GM12878 (cell line): Measurements from ENCODE around the gene RAPGEF1. TPM values are rescaled to one million over a fixed set of nuclear protein-coding genes. Genes with fewer than 3 reads are reported as not detected.

Source experiments
- ATAC-seq: fragments of 200-7000 bp; cut with Tn5 transposase; 3 replicates; pipeline ENCODE4 v1.9.1; 2020; ENCODE audit warnings: mild to moderate bottlenecking, moderate library complexity
- BruUV-seq: library from RNA; stranded (reverse); fragments of 400-500 nt; replicated peaks from 2 replicates; lab custom pipeline; 2021; lab: Mats Ljungman, UMichigan
- CTCF ChIA-PET: fragments of 300-600 bp; sonication (Branson Sonifier 250); formaldehyde crosslinking; extraction: SDS; loops from one replicate; lab custom pipeline; 2021; ENCODE audit warnings: inconsistent platforms; lab: Yijun Ruan, JAX
- POLR2A ChIA-PET: fragments of 350-600 bp; formaldehyde crosslinking; extraction: SDS; loops from one replicate; lab custom pipeline; 2021; ENCODE audit warnings: inconsistent platforms; lab: Charles Lee
- RAD21 ChIA-PET: fragments of 300-600 bp; sonication (Branson Sonifier 250); formaldehyde crosslinking; loops from one replicate; lab custom pipeline; 2023; ENCODE audit warnings: antibody characterized with exemption; ENCODE audit not compliant: unreplicated experiment; lab: Charles Lee
- SMC1A ChIA-PET: fragments of 300-600 bp; sonication (Branson Sonifier 250); formaldehyde crosslinking; loops from one replicate; lab custom pipeline; 2023; ENCODE audit not compliant: unreplicated experiment, uncharacterized antibody; lab: Charles Lee
- DNase-seq: peaks from one replicate; pipeline ENCODE4 v3.0.0-alpha.2; 2011; ENCODE audit warnings: low read depth, low spot score
- FAIRE-seq: peaks from 3 replicates; lab custom pipeline; 2011; peaks lifted over from hg19 to GRCh38; lab: Jason Lieb, UNC
- H2AFZ ChIP-seq: 2 replicates; pipeline ENCODE4 v1.6.0; 2011; ENCODE audit warnings: low read depth, low read length, control low read depth; ENCODE audit not compliant: control insufficient read depth
- H3K27ac ChIP-seq: 2 replicates; pipeline ENCODE4 v1.5.1; 2011; ENCODE audit warnings: control low read depth; ENCODE audit not compliant: control insufficient read depth, insufficient read depth
- H3K27me3 ChIP-seq, 2 experiments: replicated peaks in 1 of 2; 2 replicates each; pipeline versions ENCODE4 v1.6.0 to v1.6.1; 2011; ENCODE audit warnings: low read length in 1 of 2; ENCODE audit not compliant: control insufficient read depth in 2 of 2, insufficient read depth in 2 of 2
- H3K36me3 ChIP-seq, 2 experiments: 2 replicates each; pipeline ENCODE4 v1.5.1; 2011; ENCODE audit warnings: low read length in 1 of 2; ENCODE audit not compliant: control insufficient read depth in 2 of 2, insufficient read depth in 2 of 2
- H3K4me1 ChIP-seq: 2 replicates; pipeline ENCODE4 v1.6.1; 2011; ENCODE audit warnings: mild to moderate bottlenecking, low read length, moderate library complexity, mixed read lengths; ENCODE audit not compliant: control insufficient read depth, insufficient read depth
- H3K4me2 ChIP-seq: 2 replicates; pipeline ENCODE4 v1.6.0; 2011; ENCODE audit warnings: control low read depth; ENCODE audit not compliant: control insufficient read depth, insufficient read depth
- H3K4me3 ChIP-seq: fragments of 200-600 bp; sonication (generic); 2 replicates; pipeline ENCODE4 v1.5.1; 2016
- H3K79me2 ChIP-seq: 2 replicates; pipeline ENCODE4 v1.6.0; 2011; ENCODE audit warnings: low read length; ENCODE audit not compliant: control insufficient read depth, insufficient read depth
- H3K9ac ChIP-seq: 2 replicates; pipeline ENCODE4 v1.8.0; 2011; ENCODE audit warnings: low read length, control low read depth, mixed read lengths; ENCODE audit not compliant: control insufficient read depth, insufficient read depth
- H3K9me3 ChIP-seq: replicated peaks from 3 replicates; pipeline ENCODE4 v1.5.1; 2011; ENCODE audit warnings: mild to moderate bottlenecking, low read length; ENCODE audit not compliant: control insufficient read depth, insufficient read depth
- H4K20me1 ChIP-seq: 2 replicates; pipeline ENCODE4 v1.6.0; 2011; ENCODE audit not compliant: control insufficient read depth, insufficient read depth
- CBX5 ChIP-seq: sonication (generic); IDR thresholded peaks from 2 replicates; pipeline ENCODE4 v1.6.1; 2016; ENCODE audit warnings: low read depth, moderate library complexity, mild to moderate bottlenecking, inconsistent platforms
- CEBPB ChIP-seq, 2 experiments: fragments of 150-350 bp in 1 of 2; IDR thresholded peaks; 2 replicates each; pipeline ENCODE4 v1.6.1; 2012 to 2014; ENCODE audit warnings: low read depth in 2 of 2, low read length in 2 of 2, borderline replicate concordance in 1 of 2, inconsistent platforms in 1 of 2
- EGR1 ChIP-seq, 2 experiments: IDR thresholded peaks; 1 replicate in 1 of 2; 2 replicates in 1 of 2; pipeline ENCODE4 v1.6.1; 2011 to 2012; ENCODE audit warnings: low read depth in 2 of 2, low read length in 2 of 2, borderline replicate concordance in 1 of 2, mild to moderate bottlenecking in 1 of 2, moderate library complexity in 1 of 2
- GATAD2B ChIP-seq: fragments of 450-650 bp; conservative IDR thresholded peaks from 2 replicates; pipeline ENCODE4 v1.6.1; 2017; ENCODE audit warnings: low read depth, mild to moderate bottlenecking, moderate library complexity
- HDAC6 ChIP-seq: fragments of 200-600 bp; sonication (generic); IDR thresholded peaks from one replicate; pipeline ENCODE4 v1.8.0; 2017; ENCODE audit warnings: antibody characterized with exemption; ENCODE audit not compliant: unreplicated experiment
- JUNB ChIP-seq: IDR thresholded peaks from 2 replicates; pipeline ENCODE4 v1.6.1; 2016; ENCODE audit warnings: antibody characterized with exemption, mild to moderate bottlenecking
- MXI1 ChIP-seq: fragments of 150-350 bp; IDR thresholded peaks from 2 replicates; pipeline ENCODE4 v1.6.1; 2011; ENCODE audit warnings: low read depth, mild to moderate bottlenecking, inconsistent platforms, low read length, improper control_type of control experiment
- NFIC ChIP-seq: IDR thresholded peaks from 2 replicates; pipeline ENCODE4 v1.6.1; 2012; ENCODE audit warnings: low read depth, mild to moderate bottlenecking, inconsistent platforms, low read length, moderate library complexity
- NR2C1 ChIP-seq: fragments of 450-650 bp; IDR thresholded peaks from 2 replicates; pipeline ENCODE4 v1.6.1; 2017; ENCODE audit warnings: antibody characterized with exemption, mild to moderate bottlenecking, moderate library complexity
- RAD51 ChIP-seq: fragments of 450-650 bp; IDR thresholded peaks from 2 replicates; pipeline ENCODE4 v1.6.1; 2016; ENCODE audit warnings: moderate library complexity, mild to moderate bottlenecking, inconsistent platforms
- SMARCA5 ChIP-seq: fragments of 450-650 bp; IDR thresholded peaks from 2 replicates; pipeline ENCODE4 v1.6.1; 2017; ENCODE audit warnings: mild to moderate bottlenecking
- SREBF1 ChIP-seq: IDR thresholded peaks from 2 replicates; pipeline ENCODE4 v1.6.1; 2012; ENCODE audit warnings: mild to moderate bottlenecking, low read length
- TAF1 ChIP-seq: IDR thresholded peaks from 2 replicates; pipeline ENCODE4 v1.6.1; 2011; ENCODE audit warnings: mild to moderate bottlenecking, low read depth, low read length, borderline replicate concordance
- ZNF274 ChIP-seq: IDR thresholded peaks from one replicate; pipeline ENCODE4 v1.8.0; 2011; ENCODE audit not compliant: insufficient read length, insufficient read depth
- WGBS: methylation state at CpG from one replicate; pipeline ENCODE4 v1.1.6; 2016; ENCODE audit warnings: low lambda C conversion rate; ENCODE audit not compliant: insufficient replicate concordance, insufficient coverage; ENCODE audit errors: missing lambda C conversion rate; 5-methylcytosine and 5-hydroxymethylcytosine counted together
- in situ Hi-C: fragments of 300-500 bp; cut with MboI; formaldehyde crosslinking; loops from 9 replicates; pipeline ENCODE4 v1.14.3; 2018; ENCODE audit warnings: mixed read lengths
- intact Hi-C: fragments of 100-400 bp; cut with micrococcal nuclease; formaldehyde crosslinking; loops from one replicate; pipeline ENCODE4 v1.14.2; 2022; ENCODE audit not compliant: unreplicated experiment
- polyA plus RNA-seq, 11 experiments: library from polyadenylated mRNA; depleted of rRNA in 4 of 11; unstranded in 6 of 11; stranded (reverse) in 5 of 11; fragments of >200 nt; fragmentation: Nextera tagmentation in 4 of 11; fragmentation: Illumina TruSeq in 1 of 11; extraction: Ambion mirVana in 4 of 11; extraction: Trizol in 1 of 11; gene quantifications; 1 replicate in 1 of 11; 2 replicates in 10 of 11; pipeline versions ENCODE4 v1.2.1 to v1.2.3, GENCODE V29; 2011 to 2016; ENCODE audit warnings: inconsistent platforms in 2 of 11, missing spikeins in 2 of 11, low read depth in 1 of 11
- total RNA-seq, 4 experiments: library from RNA; depleted of rRNA in 3 of 4; stranded (reverse); fragments of >200 nt in 3 of 4; fragmentation: Illumina TruSeq in 1 of 4; extraction: Trizol in 1 of 4; gene quantifications; 2 replicates each; pipeline versions ENCODE4 v1.2.1 to v1.2.3, GENCODE V29; 2013 to 2021
- TF ChIP-seq, protein P1 (sequence below): fragments of 450-650 bp; IDR thresholded peaks from 2 replicates; pipeline ENCODE4 v1.6.1; 2016; ENCODE audit warnings: mild to moderate bottlenecking
- TF ChIP-seq, protein P2 (sequence below): fragments of 450-650 bp; IDR thresholded peaks from 2 replicates; pipeline ENCODE4 v1.6.1; 2017; ENCODE audit warnings: borderline replicate concordance
- TF ChIP-seq, protein P3 (sequence below): IDR thresholded peaks from 2 replicates; pipeline ENCODE4 v1.6.1; 2012; ENCODE audit warnings: low read depth, low read length, improper control_type of control experiment
- TF ChIP-seq, protein P4 (sequence below): IDR thresholded peaks from 2 replicates; pipeline ENCODE4 v1.6.1; 2011; ENCODE audit warnings: low read depth, mild to moderate bottlenecking, low read length, moderate library complexity, borderline replicate concordance; ENCODE audit errors: extremely low read depth

RAPGEF1 gene
- total and polyA plus RNA-seq, 10 of the 15 experiments (the other 5 are each of a cell fraction or from before 2014, with no cell fraction given): 0.42 to 113 (median 45.9) TPM

DNA sequence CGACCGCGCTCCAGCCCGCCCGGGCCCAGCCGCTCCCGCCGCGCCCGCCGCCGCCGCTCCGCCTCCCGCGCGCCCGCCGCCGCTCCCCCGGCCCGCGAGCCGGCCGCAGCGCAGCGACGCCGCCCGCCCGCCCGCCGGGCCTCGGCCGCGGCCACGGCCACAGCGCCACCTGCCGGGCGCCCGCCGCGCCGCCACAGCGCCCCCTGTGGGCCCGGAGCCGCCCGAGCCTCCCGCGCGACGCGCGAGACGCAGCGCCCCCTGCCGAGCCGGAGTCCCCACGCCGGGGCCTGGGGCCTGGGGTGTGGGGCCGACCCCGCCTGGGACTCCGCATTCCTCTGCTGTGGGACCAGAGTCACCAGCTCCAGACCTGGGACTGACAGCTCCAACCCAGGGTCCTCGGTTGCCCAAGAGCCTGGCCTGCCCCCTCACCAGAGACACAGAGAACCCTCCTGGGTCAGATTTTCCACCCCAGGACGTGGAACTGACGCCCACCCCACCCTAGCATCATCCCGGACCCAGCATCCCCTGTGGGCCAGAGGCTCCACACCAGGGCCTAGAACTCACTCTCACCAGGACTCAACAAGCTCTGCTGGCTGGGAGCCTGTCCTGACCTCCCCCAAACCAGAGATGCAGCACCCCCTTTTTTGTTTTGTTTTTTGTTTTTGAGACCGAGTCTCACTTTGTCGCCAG, at the start of gene RAPGEF1 (continued):
- TF ChIP-seq EGR1 (IDR thresholded peaks at IDR 0.05; ENCODE audit: borderline replicate concordance in 1 of 2, low read depth in 2 of 2, low read length in 2 of 2) (peak in 1 of 2 experiments; percentile 38; a peak in 1 of 3 replicates), HDAC6 (no peak), SREBF1 (no peak), GATAD2B (0 out of 2 replicates have a peak, but pooled peaks have one; percentile 24), RAD51 (no peak), ZNF274 (no peak), JUNB (no peak), CEBPB (IDR thresholded peaks at IDR 0.05; ENCODE audit: borderline replicate concordance in 1 of 2, low read depth in 2 of 2, low read length in 2 of 2) (no peak)
- TF ChIP-seq, protein P1, sequence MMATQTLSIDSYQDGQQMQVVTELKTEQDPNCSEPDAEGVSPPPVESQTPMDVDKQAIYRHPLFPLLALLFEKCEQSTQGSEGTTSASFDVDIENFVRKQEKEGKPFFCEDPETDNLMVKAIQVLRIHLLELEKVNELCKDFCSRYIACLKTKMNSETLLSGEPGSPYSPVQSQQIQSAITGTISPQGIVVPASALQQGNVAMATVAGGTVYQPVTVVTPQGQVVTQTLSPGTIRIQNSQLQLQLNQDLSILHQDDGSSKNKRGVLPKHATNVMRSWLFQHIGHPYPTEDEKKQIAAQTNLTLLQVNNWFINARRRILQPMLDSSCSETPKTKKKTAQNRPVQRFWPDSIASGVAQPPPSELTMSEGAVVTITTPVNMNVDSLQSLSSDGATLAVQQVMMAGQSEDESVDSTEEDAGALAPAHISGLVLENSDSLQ: no peak
- TF ChIP-seq, protein P2, sequence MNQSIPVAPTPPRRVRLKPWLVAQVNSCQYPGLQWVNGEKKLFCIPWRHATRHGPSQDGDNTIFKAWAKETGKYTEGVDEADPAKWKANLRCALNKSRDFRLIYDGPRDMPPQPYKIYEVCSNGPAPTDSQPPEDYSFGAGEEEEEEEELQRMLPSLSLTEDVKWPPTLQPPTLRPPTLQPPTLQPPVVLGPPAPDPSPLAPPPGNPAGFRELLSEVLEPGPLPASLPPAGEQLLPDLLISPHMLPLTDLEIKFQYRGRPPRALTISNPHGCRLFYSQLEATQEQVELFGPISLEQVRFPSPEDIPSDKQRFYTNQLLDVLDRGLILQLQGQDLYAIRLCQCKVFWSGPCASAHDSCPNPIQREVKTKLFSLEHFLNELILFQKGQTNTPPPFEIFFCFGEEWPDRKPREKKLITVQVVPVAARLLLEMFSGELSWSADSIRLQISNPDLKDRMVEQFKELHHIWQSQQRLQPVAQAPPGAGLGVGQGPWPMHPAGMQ: no peak

DNA sequence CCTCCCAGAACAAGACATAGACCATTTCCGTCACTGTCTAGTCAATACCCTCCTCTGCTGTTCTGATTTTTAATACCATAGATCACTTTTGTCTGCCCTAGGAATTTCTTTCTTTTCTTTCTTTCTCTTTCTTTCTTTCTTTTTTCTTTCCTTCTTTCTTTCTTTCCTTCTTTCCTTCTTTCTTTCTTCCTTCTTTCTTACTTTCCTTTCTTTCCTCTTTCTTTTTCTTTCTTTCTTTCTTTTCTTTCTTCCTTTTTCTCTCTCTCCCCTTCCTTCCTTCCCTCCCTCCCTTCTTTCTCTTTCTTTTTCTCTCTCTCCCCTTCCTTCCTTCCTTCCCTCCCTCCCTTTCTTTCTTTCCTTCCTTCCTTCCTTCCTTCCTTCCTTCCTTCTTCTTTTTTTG, 49.0 kb upstream of the RAPGEF1 start:
- no peak overlapping the region for H2AFZ ChIP-seq
- H3K36me3 ChIP-seq: no peaks in the 10 kb centered on the region
- ChIA-PET CTCF (no interaction called here), SMC1A (no interaction called here), RAD21 (no interaction called here), POLR2A (no interaction called here)
- no peaks in the 10 kb centered on the region; a peak in 1 of 4 replicates for H3K27me3 ChIP-seq
- no peak for FAIRE-seq
- no peak overlapping the region for H3K27ac ChIP-seq
- H3K79me2 ChIP-seq: no peaks in the 10 kb centered on the region
- in situ Hi-C loops (no loop called here), intact Hi-C loops (no loop called here)
- no peak for ATAC-seq
- 55% methylated on average over 1 of the region's 1 CpG for WGBS
- BruUV-seq: no TSS peak
- no peak for DNase-seq
- H3K4me1 ChIP-seq: no peaks in the 10 kb centered on the region
- H3K4me3 ChIP-seq: no peak overlapping the region
- H4K20me1 ChIP-seq: no peaks in the 10 kb centered on the region
- H3K9me3 ChIP-seq: no peaks in the 10 kb centered on the region
- no peak overlapping the region for H3K9ac ChIP-seq
- no peak overlapping the region for H3K4me2 ChIP-seq
- no peak for TF ChIP-seq NR2C1
- TF ChIP-seq, protein P3, sequence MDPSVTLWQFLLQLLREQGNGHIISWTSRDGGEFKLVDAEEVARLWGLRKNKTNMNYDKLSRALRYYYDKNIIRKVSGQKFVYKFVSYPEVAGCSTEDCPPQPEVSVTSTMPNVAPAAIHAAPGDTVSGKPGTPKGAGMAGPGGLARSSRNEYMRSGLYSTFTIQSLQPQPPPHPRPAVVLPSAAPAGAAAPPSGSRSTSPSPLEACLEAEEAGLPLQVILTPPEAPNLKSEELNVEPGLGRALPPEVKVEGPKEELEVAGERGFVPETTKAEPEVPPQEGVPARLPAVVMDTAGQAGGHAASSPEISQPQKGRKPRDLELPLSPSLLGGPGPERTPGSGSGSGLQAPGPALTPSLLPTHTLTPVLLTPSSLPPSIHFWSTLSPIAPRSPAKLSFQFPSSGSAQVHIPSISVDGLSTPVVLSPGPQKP: no peak
- no peak for TF ChIP-seq CBX5
- no peak for TF ChIP-seq TAF1
- TF ChIP-seq NFIC: no peak
- TF ChIP-seq MXI1: no peak
- TF ChIP-seq EGR1 (IDR thresholded peaks at IDR 0.05; ENCODE audit: borderline replicate concordance in 1 of 2, low read depth in 2 of 2, low read length in 2 of 2): no peak
- TF ChIP-seq, protein P4, sequence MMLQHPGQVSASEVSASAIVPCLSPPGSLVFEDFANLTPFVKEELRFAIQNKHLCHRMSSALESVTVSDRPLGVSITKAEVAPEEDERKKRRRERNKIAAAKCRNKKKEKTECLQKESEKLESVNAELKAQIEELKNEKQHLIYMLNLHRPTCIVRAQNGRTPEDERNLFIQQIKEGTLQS: no peak
- no peak for TF ChIP-seq SMARCA5
